Neural cell (in vitro differentiated cells): Measurements from ENCODE around the gene SLC6A5. TPM values are rescaled to one million over a fixed set of nuclear protein-coding genes. Genes with fewer than 3 reads are reported as not detected.

Experiments
- H2AFZ ChIP-seq: fragments of 200-600, 300-800 bp; sonication (generic), shearing (Covaris generic); 2 replicates; pipeline ENCODE4 v1.6.0; 2014; ENCODE audit warnings: low read depth, mild to moderate bottlenecking, antibody characterized with exemption, low read length, moderate library complexity
- H3F3A ChIP-seq: fragments of 200-600 bp; shearing (Covaris generic); 2 replicates; pipeline ENCODE4 v1.6.1; 2016; ENCODE audit warnings: mild to moderate bottlenecking, moderate library complexity, mixed read lengths, antibody characterized with exemption, low read length; ENCODE audit not compliant: insufficient read depth, poor library complexity, severe bottlenecking
- H3K27ac ChIP-seq: fragments of 200-600, 300-800 bp; sonication (generic), shearing (Covaris generic); 2 replicates; pipeline ENCODE4 v1.5.1; 2014; ENCODE audit warnings: mild to moderate bottlenecking, low read length, moderate library complexity
- H3K27me3 ChIP-seq: fragments of 300-800, 200-600 bp; sonication (generic), shearing (Covaris generic); 2 replicates; pipeline ENCODE4 v1.6.0; 2014; ENCODE audit warnings: mild to moderate bottlenecking, low read depth, low read length, moderate library complexity; ENCODE audit not compliant: insufficient read depth
- H3K36me3 ChIP-seq: fragments of 300-800, 200-600 bp; sonication (generic), shearing (Covaris generic); 2 replicates; pipeline ENCODE4 v1.5.1; 2014; ENCODE audit warnings: mild to moderate bottlenecking, antibody characterized with exemption, low read length, moderate library complexity; ENCODE audit not compliant: insufficient read depth
- H3K4me2 ChIP-seq: fragments of 300-800, 200-600 bp; sonication (generic), shearing (Covaris generic); 2 replicates; pipeline ENCODE4 v1.6.0; 2014; ENCODE audit warnings: mild to moderate bottlenecking, low read length
- H3K4me3 ChIP-seq: fragments of 300-800, 200-600 bp; sonication (generic), shearing (Covaris generic); 2 replicates; pipeline ENCODE4 v1.5.1; 2014; ENCODE audit warnings: mild to moderate bottlenecking, low read length, moderate library complexity
- H3K79me2 ChIP-seq: fragments of 200-600 bp; shearing (Covaris generic); replicated peaks from 2 replicates; pipeline ENCODE4 v1.6.0; 2014; ENCODE audit warnings: mild to moderate bottlenecking, low read length, moderate library complexity; ENCODE audit not compliant: insufficient read depth
- H3K9ac ChIP-seq: fragments of 300-800, 200-600 bp; sonication (generic), shearing (Covaris generic); 2 replicates; pipeline ENCODE4 v1.6.1; 2016; ENCODE audit warnings: mild to moderate bottlenecking, low read length, mixed read lengths
- H3K9me2 ChIP-seq: fragments of 200-600 bp; shearing (Covaris generic); 2 replicates; pipeline ENCODE4 v1.6.1; 2016; ENCODE audit warnings: mild to moderate bottlenecking, low read length, mixed read lengths; ENCODE audit not compliant: insufficient read depth
- H3K9me3 ChIP-seq: fragments of 200-600, 300-800 bp; sonication (generic), shearing (Covaris generic); 2 replicates; pipeline ENCODE4 v1.6.1; 2016; ENCODE audit warnings: mild to moderate bottlenecking, mixed run types, low read length, moderate library complexity, mixed read lengths
- H4K20me1 ChIP-seq: fragments of 200-600 bp; shearing (Covaris generic); 2 replicates; pipeline ENCODE4 v1.6.1; 2016; ENCODE audit warnings: mild to moderate bottlenecking, mixed run types; ENCODE audit not compliant: insufficient read depth
- CTCF ChIP-seq: fragments of 450-650 bp; IDR thresholded peaks from 2 replicates; pipeline ENCODE4 v1.5.1; 2014; ENCODE audit warnings: antibody characterized with exemption, mild to moderate bottlenecking, moderate library complexity; ENCODE audit not compliant: poor library complexity, severe bottlenecking
- EP300 ChIP-seq: fragments of 450-650 bp; conservative IDR thresholded peaks from 2 replicates; pipeline ENCODE4 v1.6.1; 2014; ENCODE audit warnings: antibody characterized with exemption, mild to moderate bottlenecking, moderate library complexity; ENCODE audit not compliant: poor library complexity, severe bottlenecking
- EZH2 ChIP-seq: fragments of 200-600, 300-800 bp; shearing (Covaris generic), sonication (generic); IDR thresholded peaks from 2 replicates; pipeline ENCODE4 v1.6.1; 2014; ENCODE audit warnings: antibody characterized with exemption, low read length, borderline replicate concordance, mild to moderate bottlenecking; ENCODE audit not compliant: insufficient read depth, poor library complexity, severe bottlenecking
- MXI1 ChIP-seq: fragments of 450-650 bp; conservative IDR thresholded peaks from 2 replicates; pipeline ENCODE4 v1.6.1; 2014; ENCODE audit warnings: antibody characterized with exemption, mild to moderate bottlenecking; ENCODE audit not compliant: poor library complexity, severe bottlenecking
- POLR2AphosphoS5 ChIP-seq: IDR thresholded peaks from 2 replicates; pipeline ENCODE4 v1.6.1; 2012
- RAD21 ChIP-seq: fragments of 450-650 bp; conservative IDR thresholded peaks from 2 replicates; pipeline ENCODE4 v1.6.1; 2014; ENCODE audit warnings: antibody characterized with exemption, mild to moderate bottlenecking, moderate library complexity
- REST ChIP-seq: IDR thresholded peaks from 2 replicates; pipeline ENCODE4 v1.6.1; 2012; ENCODE audit warnings: borderline replicate concordance
- SMC3 ChIP-seq: fragments of 450-650 bp; conservative IDR thresholded peaks from 2 replicates; pipeline ENCODE4 v1.6.1; 2014; ENCODE audit warnings: antibody characterized with exemption, mild to moderate bottlenecking, moderate library complexity; ENCODE audit not compliant: poor library complexity
- TAF1 ChIP-seq: IDR thresholded peaks from 2 replicates; pipeline ENCODE4 v1.6.1; 2012; ENCODE audit warnings: low read depth
- polyA plus RNA-seq: library from polyadenylated mRNA; depleted of rRNA; stranded (reverse); fragments of >200 nt; gene quantifications from 2 replicates; pipeline ENCODE4 v1.2.3, GENCODE V29; 2014

The SLC6A5 gene
- polyA plus RNA-seq, 1 donor from 2014 or later = not detected

- no peak for TF ChIP-seq SMC3
- no peak for TF ChIP-seq MXI1
- TF ChIP-seq POLR2AphosphoS5 = peak; percentile 79
- peak; percentile 77 for TF ChIP-seq REST
- H3K9me2 ChIP-seq = no peaks in the 10 kb centered on the region
- no peak overlapping the region for H3K9ac ChIP-seq
- H3K79me2 ChIP-seq = no peaks in the 10 kb centered on the region
- H3K36me3 ChIP-seq = no peaks in the 10 kb centered on the region
- H2AFZ ChIP-seq = no peak overlapping the region
- no peaks in the 10 kb centered on the region for H4K20me1 ChIP-seq
- H3F3A ChIP-seq = no peaks in the 10 kb centered on the region
- no peak overlapping the region for H3K27ac ChIP-seq
- no peaks in the 10 kb centered on the region for H3K27me3 ChIP-seq
- no peak overlapping the region for H3K4me3 ChIP-seq
- no peaks in the 10 kb centered on the region for H3K9me3 ChIP-seq
- H3K4me2 ChIP-seq = no peak overlapping the region
These were observed 35.4 kb downstream of the SLC6A5 start for GRCh38 chr11:20634781-20635180.

GRCh38 chr11:20638074-20638473 lies 38.7 kb downstream of the SLC6A5 start:
- Histone ChIP-seq H4K20me1 (no peaks in the 10 kb centered on the region), H3K27ac (no peak overlapping the region), H3K9me2 (no peaks in the 10 kb centered on the region), H3K79me2 (no peaks in the 10 kb centered on the region), H2AFZ (no peak overlapping the region), H3F3A (no peaks in the 10 kb centered on the region), H3K27me3 (no peaks in the 10 kb centered on the region), H3K4me3 (no peak overlapping the region), H3K36me3 (no peaks in the 10 kb centered on the region), H3K4me2 (no peak overlapping the region), H3K9me3 (no peaks in the 10 kb centered on the region), H3K9ac (no peak overlapping the region)
- no peak for TF ChIP-seq TAF1
- TF ChIP-seq CTCF = no peak
- TF ChIP-seq SMC3 = no peak
- TF ChIP-seq POLR2AphosphoS5 = no peak
- TF ChIP-seq EP300 = no peak
- no peak for TF ChIP-seq RAD21
- no peak for TF ChIP-seq EZH2
- no peak for TF ChIP-seq MXI1
- TF ChIP-seq REST = no peak
